Endometrium (tissue), 2 donors: ENCODE data around the gene HEPH.
"Not testable (repeated sequence)": the region's sequence is repeated elsewhere in the genome, so short reads cannot be mapped to it uniquely, and the experiment has no call there.

Source experiments
- FAIRE-seq: peaks from 2 replicates; lab custom pipeline; 2012; peaks lifted over from hg19 to GRCh38; lab: Jason Lieb, UNC
- donor health status: control.
- donor health status: control.

The HEPH gene, protein sequence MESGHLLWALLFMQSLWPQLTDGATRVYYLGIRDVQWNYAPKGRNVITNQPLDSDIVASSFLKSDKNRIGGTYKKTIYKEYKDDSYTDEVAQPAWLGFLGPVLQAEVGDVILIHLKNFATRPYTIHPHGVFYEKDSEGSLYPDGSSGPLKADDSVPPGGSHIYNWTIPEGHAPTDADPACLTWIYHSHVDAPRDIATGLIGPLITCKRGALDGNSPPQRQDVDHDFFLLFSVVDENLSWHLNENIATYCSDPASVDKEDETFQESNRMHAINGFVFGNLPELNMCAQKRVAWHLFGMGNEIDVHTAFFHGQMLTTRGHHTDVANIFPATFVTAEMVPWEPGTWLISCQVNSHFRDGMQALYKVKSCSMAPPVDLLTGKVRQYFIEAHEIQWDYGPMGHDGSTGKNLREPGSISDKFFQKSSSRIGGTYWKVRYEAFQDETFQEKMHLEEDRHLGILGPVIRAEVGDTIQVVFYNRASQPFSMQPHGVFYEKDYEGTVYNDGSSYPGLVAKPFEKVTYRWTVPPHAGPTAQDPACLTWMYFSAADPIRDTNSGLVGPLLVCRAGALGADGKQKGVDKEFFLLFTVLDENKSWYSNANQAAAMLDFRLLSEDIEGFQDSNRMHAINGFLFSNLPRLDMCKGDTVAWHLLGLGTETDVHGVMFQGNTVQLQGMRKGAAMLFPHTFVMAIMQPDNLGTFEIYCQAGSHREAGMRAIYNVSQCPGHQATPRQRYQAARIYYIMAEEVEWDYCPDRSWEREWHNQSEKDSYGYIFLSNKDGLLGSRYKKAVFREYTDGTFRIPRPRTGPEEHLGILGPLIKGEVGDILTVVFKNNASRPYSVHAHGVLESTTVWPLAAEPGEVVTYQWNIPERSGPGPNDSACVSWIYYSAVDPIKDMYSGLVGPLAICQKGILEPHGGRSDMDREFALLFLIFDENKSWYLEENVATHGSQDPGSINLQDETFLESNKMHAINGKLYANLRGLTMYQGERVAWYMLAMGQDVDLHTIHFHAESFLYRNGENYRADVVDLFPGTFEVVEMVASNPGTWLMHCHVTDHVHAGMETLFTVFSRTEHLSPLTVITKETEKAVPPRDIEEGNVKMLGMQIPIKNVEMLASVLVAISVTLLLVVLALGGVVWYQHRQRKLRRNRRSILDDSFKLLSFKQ

DNA sequence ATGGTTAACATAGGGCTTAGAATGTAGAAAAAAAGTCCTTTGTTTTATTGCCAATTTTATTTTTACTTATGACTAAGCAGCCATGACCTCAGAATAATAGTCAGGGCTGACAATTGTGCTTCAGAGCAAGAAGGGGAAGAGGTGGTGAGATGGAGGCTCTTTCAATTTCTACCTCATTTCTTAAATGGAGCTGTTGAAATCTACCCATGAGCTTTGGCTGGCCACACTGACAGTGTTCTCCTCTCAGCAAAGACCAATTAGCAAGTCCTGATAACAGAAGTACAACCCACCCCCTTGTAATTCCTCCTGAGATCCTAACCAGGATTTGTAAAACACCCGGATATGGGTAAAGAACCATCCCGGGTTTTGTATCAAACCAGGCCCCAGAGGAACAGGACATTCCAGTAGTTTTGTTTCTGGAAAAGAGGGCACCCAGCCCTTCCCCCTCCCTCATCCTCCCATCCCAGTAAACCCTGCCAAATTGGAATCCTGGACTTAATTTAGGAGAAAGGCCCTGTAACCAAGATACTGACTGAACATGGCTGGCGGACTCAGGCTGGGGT is at the start of gene HEPH:
Gene HEPH (plus strand): TSS at position 399 of the 563 bp plus-strand sequence. CDS start 6,324 bp downstream, outside the sequence.
- no peak for FAIRE-seq

DNA sequence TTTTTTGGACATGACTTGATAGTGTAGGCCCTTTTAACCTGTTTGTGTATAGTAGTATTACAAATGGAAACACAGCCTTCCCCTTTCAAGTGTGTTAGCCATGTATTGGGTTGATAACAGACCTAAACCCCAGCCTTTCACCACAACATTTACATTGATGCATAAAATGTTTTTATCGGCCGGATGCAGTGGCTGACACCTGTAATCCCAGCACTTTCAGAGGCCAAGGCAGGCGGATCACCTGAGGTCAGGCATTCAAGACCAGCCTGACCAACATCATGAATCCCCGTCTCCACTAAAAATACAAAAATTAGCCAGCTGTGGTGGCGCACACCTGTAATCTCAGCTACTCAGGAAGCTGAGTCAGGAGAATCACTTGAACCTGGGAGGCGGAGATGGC is 45.3 kb upstream of the HEPH start:
- not testable (repeated sequence) for FAIRE-seq

DNA sequence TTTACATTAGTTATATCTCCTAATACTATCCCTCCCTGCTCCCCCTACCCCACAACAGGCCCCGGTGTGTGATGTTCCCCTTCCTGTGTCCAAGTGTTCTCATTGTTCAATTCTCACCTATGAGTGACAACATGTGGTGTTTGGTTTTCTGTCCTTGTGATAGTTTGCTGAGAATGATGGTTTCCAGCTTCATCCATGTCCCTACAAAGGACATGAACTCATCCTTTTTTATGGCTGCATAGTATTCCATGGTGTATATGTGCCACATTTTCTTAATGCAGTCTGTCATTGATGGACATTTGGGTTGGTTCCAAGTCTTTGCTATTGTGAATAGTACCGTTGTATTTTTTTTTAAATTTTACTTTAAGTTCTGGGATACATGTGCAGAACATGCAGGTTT is 42.7 kb upstream of the HEPH start:
- not testable (repeated sequence) for FAIRE-seq

DNA sequence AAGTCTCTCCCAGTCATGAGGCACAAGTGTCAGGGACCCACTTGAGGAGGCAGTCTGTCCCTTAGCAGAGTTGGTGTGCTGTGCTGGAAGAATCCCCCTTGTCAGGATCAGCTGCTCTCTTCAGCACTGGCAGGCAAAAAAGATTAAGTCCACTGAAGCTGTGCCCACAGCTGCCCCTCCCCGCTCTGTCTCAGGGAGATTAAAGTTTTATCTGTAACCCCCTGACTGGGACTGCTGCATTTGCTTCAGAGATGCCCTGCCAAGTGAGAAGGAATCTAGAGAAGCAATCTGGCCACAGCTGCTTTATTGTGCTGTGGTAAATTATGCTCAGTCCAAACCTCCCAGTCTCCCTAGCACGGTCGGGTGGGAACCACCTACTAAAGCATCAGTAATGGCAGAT is 37.4 kb upstream of the HEPH start:
- no peak for FAIRE-seq

DNA sequence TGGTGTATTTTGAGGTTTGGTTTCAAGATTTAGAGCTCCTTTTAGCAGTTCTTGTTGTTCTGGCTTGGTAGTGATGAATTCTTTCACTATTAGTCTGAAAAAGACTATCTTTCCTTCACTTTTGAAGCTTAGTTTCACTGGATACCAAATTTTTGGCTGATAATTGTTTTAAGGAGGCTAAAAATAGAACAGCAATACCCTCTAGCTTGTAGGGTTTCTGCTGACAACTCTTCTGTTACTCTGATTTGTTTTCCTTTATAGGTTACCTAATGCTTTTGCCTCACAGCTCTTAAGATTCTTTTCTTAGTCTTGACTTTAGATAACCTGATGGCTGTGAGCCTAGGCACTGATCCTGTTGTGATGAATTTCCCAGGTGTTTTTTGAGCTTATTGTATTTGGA is 33.6 kb upstream of the HEPH start:
- no peak for FAIRE-seq

DNA sequence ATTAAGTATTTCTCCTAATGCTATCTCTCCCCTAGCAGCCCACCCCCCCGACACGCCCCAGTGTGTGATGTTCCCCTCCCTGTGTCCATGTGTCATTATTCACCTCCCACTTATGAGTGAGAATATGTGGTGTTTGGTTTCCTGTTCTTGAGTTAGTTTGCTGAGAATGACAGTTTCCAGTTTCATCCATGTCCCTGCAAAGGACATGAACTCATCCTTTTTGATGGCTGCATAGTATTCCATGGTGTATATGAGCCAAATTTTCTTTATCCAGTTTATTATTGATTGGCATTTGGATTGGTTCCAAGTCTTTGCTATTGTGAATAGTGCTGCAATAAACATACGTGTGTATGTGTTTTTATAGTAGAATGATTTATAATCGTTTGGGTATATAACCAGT is 28.8 kb upstream of the HEPH start:
- FAIRE-seq = not testable (repeated sequence)

DNA sequence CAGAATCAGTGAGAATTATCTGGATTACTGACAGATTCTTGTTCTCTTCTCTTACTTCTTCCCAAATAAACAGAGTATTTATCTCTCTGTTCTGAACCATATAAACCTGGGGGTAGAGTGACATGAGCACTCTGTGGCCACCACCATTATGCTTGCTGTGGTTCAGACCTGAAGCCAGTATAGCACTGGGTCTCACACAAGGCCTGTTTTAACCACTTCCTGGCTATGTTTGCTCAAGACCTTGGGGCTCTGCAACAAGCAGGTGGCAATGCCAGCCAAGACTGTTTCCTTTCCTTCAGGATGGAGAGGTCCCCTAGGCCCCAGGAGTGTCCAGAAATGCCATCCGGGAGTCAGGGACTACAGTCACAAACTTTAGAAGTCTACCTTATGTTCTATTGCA is 21.7 kb upstream of the HEPH start:
- no peak for FAIRE-seq

DNA sequence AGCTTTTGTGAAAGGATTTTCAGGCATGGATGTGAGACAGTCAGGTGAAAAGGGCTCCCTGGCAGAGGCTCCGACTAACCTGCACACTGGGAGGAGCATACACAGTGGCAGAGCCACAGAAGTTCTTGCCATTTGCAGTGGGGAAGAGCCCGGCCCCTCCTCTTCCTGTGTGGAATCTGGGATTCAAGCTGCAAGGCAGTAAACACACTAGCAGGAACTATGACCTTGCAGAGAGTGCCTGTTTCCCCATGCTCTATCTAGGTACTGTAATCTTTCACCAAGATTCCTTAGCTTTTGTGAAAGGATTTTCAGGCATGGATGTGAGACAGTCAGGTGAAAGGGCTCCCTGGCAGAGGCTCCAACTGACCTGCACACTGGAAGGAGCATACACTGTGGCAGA is 19.8 kb upstream of the HEPH start:
- no peak for FAIRE-seq

DNA sequence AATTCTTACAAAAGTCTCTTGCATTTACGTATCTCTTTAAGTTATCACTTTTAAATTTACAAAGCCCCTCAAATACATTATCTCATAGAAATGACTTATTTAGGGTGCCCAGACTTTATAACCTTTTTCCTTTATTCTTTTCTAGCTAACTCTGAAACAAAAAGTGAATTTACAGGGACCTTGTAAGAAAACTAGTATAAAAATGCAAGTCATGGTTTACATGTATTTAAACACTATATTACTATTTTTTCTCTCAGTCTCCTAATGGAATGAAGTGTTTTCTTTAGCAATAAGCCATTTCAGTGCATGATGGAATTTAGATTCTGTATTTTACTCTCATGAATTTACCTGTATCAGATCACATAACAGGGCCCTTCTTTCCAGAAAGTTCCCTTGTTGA is 14.5 kb upstream of the HEPH start:
- no peak for FAIRE-seq

DNA sequence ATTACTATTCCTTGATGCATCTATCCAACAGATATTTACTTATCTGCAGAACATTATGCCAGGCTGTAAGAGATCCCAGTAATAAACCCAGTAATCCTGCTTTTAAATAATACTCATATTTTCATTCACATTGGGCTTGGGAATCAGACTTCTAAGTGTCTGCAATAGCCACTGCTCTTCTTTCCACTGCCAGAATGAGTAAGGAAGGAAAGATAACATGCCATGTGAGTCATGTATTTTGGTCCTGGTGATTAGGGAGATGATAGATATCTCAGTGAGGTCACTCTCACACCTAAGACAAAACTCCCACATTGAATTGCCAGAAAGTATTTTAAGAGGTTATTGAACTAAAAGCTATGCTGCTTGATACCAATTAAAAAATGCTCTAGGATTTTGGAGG is 13.9 kb upstream of the HEPH start:
- FAIRE-seq = no peak

DNA sequence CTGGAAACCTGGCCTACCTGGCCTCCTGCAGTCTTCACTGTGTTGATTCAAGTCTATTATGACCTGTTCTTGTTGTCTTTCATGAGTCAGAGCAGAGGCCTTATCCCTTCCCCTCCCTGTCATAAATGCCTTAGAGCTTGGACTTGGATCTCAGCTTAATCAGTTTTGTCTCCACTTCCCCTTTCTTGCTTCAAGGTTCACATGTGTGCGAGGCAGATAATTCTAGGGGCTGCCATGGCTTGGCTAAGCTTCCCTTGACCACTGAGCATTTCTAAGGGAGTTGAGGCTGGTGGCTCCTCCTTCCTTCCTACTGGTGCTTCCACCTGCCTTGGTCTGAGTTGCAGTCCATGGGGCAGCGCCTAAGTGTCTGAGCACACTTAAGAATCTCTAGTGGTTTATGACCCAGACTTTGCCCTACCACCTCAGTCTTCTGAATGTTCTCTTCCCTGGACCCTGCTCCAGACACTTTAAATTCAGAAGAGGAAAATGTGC is 1.7 kb upstream of the HEPH start:
- no peak for FAIRE-seq

DNA sequence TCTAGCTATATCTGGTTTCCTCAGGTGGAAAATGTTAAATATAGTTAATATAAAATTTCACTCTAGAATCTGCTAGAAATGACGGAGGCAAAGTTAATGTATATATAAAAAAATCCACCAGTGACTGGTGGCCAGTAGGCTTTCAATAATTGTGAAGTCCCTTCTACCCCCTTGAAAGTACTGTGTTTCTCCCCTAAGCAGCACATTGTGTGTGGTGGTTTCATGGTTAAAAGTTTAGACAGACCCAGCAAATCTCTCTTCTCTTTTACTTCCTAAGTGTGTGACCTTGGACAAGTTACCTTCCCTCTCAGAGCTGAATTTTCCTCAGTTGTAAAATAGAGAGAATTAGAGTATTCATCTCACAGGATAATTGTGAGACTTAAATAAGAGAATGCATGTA is 600 bp upstream of the HEPH start:
- no peak for FAIRE-seq

DNA sequence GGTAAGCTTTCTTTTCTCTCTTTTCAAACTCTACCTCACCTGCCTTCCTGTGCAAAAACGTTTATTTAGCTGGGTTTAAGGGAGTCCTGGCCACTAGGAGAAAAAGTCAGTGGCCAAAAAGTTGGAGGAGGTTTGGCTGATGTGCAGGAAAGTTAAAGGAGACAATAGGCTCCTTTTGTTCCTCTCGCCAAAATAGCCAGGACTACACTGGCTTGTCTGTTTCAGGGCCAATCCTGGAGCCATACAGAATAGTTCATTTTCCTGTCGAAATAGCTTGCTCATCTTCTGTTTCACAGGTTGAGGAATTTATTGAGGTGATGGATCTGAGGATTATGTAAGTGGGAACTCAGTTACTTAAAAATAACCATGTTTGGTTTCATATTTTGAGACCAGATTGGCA is 423 bp downstream of the HEPH start:
- no peak for FAIRE-seq

DNA sequence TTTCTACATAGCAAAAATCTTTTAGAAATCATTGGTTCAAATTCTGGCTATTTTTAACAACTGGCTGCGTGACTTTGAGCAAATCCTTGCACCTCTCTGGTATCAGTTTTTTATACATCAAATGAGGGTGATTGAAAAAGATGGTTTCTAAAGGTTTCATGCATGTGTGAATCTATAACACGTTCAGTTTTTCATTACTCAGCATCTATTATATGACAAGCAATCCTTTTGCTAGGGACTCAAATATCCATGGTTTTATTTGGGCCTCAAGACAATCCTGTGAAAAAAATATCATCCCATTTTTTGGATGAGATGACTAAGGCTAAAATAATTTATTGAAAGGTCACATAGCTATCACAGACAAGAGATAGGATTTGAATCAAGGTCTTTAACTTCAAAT is 884 bp downstream of the HEPH start:
- FAIRE-seq = no peak

DNA sequence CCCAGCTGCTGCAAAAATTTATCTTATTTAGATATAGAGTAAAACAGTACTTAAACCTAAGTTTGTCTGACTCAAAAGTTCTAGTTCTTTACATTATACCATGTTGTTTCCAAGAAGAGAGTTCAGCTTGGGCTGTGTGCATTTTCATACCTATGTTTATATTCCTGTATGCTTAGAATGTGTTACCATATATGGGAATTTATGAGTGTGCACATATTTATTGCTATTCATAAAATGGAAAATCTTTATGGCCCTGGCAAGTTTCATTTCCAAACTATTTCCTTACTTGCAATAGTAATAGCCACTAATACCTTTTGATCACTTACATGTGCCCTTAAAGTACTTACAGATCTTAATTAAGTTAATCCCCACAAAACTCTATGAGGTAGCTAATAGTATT is 2.6 kb downstream of the HEPH start:
- FAIRE-seq = no peak

DNA sequence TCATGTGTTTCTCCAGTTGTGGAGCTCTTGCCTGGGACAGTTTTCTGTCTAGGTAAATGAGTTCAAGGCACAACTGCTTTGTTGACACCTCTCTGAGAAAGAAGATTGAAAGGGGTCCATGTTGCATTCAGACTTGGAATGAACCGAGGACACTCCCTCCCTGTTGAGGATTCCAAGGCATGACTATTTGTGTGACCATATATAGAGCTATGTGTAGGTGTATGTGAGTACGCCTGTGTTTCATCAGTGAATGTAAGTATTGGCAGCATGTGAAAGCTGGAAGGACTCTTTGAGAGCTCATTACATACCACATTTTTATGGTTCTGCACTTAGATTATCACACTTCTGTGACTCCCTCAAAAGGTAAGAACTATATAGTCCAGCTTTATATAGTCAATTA is 3.4 kb downstream of the HEPH start:
- FAIRE-seq = no peak

DNA sequence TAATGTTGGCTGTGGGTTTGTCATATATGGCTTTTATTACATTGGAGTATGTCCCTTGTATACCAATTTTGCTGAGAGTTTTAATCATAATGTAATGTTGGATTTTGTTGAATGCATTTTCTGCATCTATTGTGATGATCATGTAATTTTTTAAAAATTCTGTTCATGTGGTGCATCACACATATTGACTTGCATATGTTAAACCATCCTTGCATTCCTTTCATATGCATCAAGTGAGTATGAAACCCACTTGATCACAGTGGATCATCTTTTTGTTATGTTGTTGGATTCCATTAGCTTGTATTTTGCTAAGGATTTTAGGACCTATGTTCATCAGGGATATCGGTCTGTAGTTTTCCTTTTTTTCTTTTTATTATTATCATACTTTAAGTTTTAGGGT is 12.1 kb downstream of the HEPH start:
- FAIRE-seq = no peak

DNA sequence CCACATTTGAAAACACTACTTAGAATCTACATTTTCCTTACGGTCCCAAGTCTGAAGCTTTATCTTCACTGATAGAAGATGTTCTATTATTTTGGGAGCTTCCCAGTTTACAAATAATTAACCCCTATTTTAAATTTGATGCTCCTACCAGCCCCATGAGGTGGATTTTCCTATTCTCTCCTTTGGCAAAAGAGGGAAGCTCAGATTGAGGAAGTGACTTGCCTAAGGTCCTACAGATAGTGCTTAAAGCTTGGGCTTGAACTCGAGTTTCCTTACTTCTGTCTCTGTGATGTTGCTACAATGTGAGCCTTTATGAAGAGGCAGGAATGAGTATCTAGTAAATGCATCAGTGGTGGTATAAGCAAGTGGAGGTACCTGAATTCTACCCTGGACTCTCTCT is 27.5 kb downstream of the HEPH start:
- FAIRE-seq = no peak

DNA sequence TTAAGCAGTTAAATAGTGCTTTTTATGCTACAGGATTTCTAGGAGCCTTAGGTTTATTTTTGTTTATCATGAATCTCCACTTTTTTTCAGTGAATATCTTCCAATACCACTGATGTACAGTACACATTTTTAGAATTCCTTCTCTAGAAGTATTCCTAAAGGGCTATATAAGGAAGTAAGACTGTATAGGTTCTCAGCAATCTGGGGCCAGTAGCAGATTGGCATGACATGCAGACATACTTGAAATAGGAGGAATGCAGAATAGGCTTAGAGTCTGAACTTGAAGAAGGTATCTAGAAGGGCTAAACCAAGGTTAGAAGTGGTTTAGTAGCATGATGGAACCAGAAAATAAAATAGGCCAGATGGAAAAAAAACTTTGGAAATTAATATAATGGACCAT is 29.8 kb downstream of the HEPH start:
- FAIRE-seq = no peak

DNA sequence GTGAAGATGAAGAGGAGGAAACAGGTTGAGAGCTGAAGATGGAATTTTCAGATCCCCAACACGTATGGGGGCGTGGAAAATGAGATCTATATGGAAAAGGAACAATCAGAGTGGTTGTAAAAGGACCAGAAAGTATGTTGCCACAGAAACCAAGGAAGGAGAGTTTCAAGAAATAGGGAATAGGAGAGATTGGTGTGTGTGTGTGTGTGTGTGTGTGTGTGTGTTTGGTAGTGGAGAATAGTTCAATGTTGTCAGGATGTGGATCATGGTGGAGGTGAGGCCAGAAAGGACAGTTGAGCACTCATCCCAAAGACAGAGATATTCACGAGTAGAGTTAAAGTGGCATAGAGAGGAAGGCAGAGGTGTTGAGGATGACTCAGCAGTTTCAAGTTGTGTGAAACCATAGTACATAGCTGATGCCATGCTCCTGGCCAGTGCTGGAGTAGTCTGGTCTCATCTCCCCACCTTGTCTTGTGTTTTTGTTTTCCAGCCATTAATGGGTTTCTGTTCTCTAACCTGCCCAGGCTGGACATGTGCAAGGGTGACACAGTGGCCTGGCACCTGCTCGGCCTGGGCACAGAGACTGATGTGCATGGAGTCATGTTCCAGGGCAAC is 36.1 kb downstream of the HEPH start:
- FAIRE-seq = no peak

DNA sequence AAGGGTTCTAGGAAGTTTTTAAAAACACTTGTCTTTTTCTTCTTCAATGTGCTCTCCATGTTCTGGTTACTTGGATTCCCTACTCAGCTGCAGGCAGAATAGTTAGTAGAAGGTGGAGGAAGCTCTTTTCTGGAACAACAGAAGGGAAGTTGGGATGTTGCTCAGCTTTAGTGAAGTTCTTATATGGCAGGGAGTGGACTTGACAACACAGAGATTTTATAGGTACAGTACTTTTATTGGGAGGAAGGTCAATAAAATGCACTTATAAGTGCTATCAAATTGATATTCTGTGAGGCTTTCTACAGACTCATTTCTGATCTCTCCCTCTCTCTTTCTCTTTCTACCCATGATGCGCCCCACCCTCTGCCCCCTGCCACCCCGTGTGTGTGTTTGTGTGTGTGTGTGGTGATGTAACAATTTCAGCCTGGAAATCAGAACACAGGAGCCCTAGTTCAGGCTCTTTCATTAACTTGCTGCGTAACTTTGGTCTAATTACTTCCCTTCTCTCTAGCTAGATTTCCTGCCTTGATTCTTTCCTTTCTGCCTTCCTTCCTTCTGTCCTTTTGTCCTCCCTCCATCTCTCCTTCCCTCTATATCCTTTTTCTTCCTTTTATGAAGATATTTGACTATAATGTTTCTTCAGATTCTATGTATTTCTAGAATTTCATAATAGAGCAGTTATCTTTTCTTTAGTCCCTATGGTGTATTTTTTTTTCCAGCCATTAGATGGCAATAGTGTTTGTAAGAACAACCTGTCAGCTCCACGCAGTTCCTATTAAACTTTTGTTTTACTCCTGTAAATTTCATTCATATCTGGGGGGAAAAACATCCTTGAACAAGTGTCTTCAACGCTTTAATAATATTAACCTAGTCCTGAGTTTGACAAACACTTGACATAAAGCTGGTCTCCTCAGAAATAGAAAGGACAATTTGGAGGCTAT is 37.1 kb downstream of the HEPH start:
- peak; percentile 23 for FAIRE-seq
